IgD-negative memory B cell (primary cell): ENCODE measurements around the gene ADAM19. TPM values are rescaled to one million over a fixed set of nuclear protein-coding genes. Genes with fewer than 3 reads are reported as not detected.

Experiments used
- H3K27ac Mint-ChIP-seq, 3 donors: one replicate each; pipeline ENCODE4 v1.8.0; 2020 to 2022; ENCODE audit warnings: mild to moderate bottlenecking in 3 of 3, mixed read lengths in 3 of 3, moderate library complexity in 1 of 3
- H3K27me3 Mint-ChIP-seq: one replicate; pipeline ENCODE4 v1.8.0; 2021; ENCODE audit warnings: mixed read lengths
- H3K36me3 Mint-ChIP-seq: one replicate; pipeline ENCODE4 v1.8.0; 2020; ENCODE audit warnings: mild to moderate bottlenecking, mixed read lengths
- H3K4me1 Mint-ChIP-seq, 3 donors: one replicate each; pipeline ENCODE4 v1.8.0; 2020 to 2022; ENCODE audit warnings: mixed read lengths in 3 of 3, mild to moderate bottlenecking in 1 of 3
- H3K4me3 Mint-ChIP-seq, 4 donors: one replicate each; pipeline ENCODE4 v1.8.0; 2020 to 2022; ENCODE audit warnings: mild to moderate bottlenecking in 4 of 4, mixed read lengths in 4 of 4, moderate library complexity in 3 of 4
- H3K9me3 Mint-ChIP-seq, 3 donors: one replicate each; pipeline ENCODE4 v1.8.0; 2020 to 2021; ENCODE audit warnings: mixed read lengths in 3 of 3, mild to moderate bottlenecking in 1 of 3
- polyA plus RNA-seq: library from polyadenylated mRNA; unstranded; fragments of 300-500 nt; fragmentation: Illumina TruSeq; gene quantifications from one replicate; pipeline ENCODE4 v1.2.3, GENCODE V29; 2021

Gene ADAM19
- polyA plus RNA-seq, 1 donor from 2014 or later = 45.1 TPM

DNA sequence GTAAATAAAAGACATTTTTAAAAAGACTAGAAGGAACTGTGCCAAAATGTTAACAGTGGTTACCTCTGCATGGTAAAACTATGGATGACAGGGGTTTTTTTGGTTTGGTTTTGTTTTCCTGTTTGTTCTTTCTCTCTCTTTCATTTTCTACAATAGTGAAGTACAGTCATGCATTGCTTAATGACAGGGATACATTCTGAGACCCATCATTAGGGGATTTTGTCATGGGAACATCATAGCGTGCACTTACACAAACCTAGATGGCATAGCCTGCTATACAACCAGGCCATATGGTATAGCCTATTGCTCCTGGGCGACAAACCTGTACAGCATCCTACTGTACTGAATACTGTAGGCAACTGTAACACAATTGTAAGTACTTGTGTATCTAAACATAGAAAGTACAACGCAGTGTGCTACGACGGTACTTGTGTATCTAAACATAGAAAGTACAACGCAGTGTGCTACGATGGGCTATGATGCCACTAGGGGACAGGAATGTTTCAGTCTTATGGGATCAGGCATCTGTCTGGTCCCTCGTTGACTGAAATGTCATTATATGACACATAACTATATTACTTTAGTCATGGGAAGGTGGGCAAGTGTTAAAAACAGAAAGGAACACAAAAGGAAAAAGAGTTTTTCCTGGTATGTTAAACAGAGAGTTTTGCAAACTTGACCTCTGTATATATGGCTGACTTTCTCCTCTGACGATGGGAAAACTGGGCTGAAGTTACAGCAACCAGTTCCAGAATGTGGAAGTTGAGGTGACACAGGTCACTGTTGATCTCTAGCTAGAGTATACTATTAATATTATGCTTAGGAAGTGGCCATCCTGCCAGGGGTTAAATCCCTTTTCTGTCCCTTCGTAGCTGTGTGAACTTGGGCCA lies 7.4 kb upstream of the ADAM19 start:
- Mint-ChIP-seq H3K27ac (peak overlapping the region; percentile 20 to 83 (median 55)), H3K36me3 (peaks cover 3% of the 10 kb centered on the region), H3K9me3 (no peaks in the 10 kb centered on the region), H3K4me3 (peak overlapping the region in 3 of 4 donors; percentile 41 to 61 (median 54)), H3K27me3 (peaks cover 2% of the 10 kb centered on the region), H3K4me1 (peaks cover 38 to 58% (median 44%) of the 10 kb centered on the region in 3 donors)

DNA sequence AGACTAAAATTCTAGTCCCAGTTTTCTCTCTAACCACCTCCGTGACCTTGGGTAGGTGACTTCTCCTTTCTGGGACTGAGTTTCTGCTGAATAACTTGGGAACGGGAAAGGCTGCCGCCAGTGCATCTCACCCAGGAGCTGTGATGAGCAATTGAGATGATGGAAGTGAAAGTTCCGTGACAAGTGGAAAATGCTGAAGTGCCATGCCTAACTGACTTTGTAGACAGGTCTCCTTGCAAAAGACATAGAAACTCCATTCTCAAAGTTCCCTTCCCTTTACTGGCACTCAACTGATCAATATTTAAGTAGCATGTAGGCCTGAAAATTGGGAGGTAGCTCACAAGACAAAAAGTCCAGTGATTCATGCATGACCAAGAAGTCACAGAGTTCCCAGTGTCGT lies 6.3 kb upstream of the ADAM19 start:
- H3K36me3 Mint-ChIP-seq = peaks cover 3% of the 10 kb centered on the region
- peaks cover 43 to 58% (median 45%) of the 10 kb centered on the region in 3 donors for H3K4me1 Mint-ChIP-seq
- peaks cover 2% of the 10 kb centered on the region for H3K27me3 Mint-ChIP-seq
- no peaks in the 10 kb centered on the region for H3K9me3 Mint-ChIP-seq
- H3K27ac Mint-ChIP-seq = peak overlapping the region in 1 of 3 donors; percentile 15
- peak overlapping the region in 1 of 4 donors; percentile 47 for H3K4me3 Mint-ChIP-seq

DNA sequence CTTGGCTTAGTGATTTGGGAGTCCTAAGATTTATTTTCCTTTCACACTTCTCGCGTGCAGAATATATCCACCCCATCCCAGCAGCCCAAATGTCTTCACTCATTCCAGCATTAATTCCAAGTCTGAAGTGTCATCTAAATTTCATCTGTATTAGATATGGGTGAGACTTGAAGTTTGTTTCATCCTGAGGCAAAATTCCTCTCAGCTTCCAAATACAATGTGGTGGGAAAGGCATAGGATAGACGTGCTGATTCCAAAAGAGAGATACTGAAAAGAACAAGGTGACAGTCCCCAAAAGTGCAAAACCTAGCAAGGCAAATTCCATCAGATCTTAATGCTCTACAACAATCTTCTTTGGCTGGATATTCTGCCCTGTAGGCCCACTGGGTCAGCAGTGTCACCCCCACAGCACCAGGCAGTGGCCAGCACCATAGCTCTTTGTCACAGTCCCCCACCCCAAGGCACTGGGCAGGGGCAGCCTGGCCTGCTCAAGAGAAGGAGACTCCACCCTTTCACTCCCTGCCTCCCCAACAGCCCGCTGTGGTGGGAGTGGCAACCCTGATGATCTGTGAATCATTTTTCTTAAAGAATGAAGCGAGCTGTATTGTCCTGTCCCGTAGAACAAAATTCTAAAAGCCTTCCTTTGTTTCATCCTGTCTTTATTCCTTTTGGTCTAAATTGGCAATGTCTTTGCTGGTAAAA lies 2.7 kb upstream of the ADAM19 start:
- peaks cover 6% of the 10 kb centered on the region for H3K36me3 Mint-ChIP-seq
- H3K4me1 Mint-ChIP-seq = peaks cover 39 to 47% (median 46%) of the 10 kb centered on the region in 3 donors
- H3K4me3 Mint-ChIP-seq = peak overlapping the region in 2 of 4 donors; percentile 40 to 73
- peaks cover 0 to 2% (median 0%) of the 10 kb centered on the region in 3 donors for H3K9me3 Mint-ChIP-seq
- H3K27me3 Mint-ChIP-seq = peaks cover 3% of the 10 kb centered on the region
- H3K27ac Mint-ChIP-seq = peak overlapping the region; percentile 14 to 88 (median 56)

DNA sequence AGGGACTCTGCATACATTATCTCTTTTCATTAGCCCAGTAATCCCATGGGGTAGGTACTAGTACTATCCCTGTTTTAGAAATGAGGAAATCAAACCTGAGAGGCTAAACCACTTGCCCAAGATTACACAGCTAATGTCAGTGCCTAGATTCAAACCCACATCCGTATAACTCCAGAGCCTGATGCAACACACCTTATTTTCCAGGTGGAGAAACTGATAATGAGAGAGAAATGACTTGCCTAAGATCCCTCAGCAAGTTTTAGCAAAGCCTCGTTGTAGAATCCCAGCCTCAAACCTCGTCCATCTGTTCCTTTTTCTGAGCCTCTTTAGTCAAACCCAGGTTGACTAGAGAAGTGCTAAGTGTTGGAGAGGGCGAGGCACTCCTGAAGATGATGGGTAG lies 1.1 kb upstream of the ADAM19 start:
- Mint-ChIP-seq H3K4me3 (peak overlapping the region in 3 of 4 donors; percentile 90 to 95 (median 92)), H3K4me1 (peaks cover 28 to 41% (median 35%) of the 10 kb centered on the region in 3 donors), H3K36me3 (peaks cover 6% of the 10 kb centered on the region), H3K27me3 (peaks cover 3% of the 10 kb centered on the region), H3K27ac (peak overlapping the region; percentile 54 to 84 (median 77)), H3K9me3 (peaks cover 0 to 2% (median 0%) of the 10 kb centered on the region in 3 donors)

DNA sequence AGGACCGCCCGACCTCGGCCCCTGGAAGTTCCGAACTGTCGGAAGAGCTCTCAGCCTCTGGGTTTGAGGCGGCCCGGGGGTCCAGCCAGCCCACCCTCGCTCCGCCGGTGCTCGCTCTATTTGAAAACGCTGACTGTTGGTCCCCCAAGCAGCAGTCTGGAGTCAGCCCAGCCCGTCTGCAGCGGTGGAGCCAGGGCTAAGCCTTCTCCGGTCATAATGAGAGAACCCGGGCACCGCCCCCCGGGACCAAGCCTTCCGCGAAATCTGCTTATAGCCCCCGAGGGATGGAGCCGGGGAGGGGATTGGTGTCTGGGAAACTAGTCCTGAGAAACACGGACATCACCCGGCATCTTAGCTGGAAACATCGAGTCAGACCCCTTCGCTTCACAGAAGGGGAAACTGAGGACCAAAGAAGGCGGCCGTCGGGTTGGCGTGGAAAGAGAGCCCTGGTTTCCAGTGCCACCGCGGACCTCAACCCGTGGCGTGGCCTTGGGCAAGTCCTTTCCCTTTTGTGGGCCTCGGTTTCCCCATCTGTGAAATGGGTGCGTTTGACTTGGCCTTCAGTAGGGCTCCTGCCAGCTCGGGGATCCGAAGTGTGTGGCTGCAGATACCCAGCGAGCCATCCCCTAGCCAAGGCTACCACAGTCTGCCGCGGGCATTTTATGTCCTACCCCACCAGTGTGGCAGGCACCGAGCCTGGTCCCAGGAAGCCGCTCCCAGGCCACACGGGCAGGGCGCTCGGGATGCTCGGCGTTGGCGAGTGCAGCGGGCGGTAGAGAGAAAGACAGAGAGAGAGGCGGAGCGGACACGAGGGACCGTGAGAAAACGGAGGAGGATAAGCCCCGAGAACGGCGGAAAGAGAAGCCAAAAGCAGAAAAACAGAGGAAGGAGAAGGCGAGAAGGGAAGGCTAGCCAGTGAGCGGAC lies 857 bp downstream of the ADAM19 start:
- peaks cover 5% of the 10 kb centered on the region for H3K36me3 Mint-ChIP-seq
- peak overlapping the region; percentile 84 to 100 (median 98) for H3K4me3 Mint-ChIP-seq
- H3K27ac Mint-ChIP-seq = peak overlapping the region; percentile 76 to 94 (median 93)
- H3K4me1 Mint-ChIP-seq = peaks cover 32 to 50% (median 36%) of the 10 kb centered on the region in 3 donors
- peaks cover 0 to 2% (median 0%) of the 10 kb centered on the region in 3 donors for H3K9me3 Mint-ChIP-seq
- peaks cover 1% of the 10 kb centered on the region for H3K27me3 Mint-ChIP-seq

DNA sequence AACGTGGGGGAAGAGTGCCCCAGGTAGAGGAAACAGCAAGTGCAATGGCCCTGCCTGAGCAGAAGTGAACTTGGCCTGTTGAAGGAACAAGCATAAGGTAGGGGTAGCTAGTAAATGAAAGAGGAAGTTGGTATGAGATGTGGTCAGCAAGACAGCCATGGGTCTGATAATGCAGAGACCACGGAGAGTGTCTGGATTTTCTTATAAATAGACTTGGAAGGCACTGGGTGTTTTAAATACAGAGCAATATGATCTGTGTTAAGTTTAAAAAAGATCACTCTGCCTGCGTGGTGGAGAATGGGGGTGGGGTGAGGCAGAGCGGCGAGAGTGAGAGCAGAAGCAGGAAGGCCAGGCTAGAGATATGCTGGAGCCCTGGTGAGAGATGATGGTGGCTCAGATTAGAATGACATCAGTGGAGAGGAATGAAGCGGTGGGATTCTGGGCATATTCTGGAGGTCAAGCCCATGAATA lies 4.2 kb downstream of the ADAM19 start:
- peaks cover 1% of the 10 kb centered on the region for H3K27me3 Mint-ChIP-seq
- H3K27ac Mint-ChIP-seq = peak overlapping the region; percentile 69 to 94 (median 93)
- peaks cover 26 to 54% (median 34%) of the 10 kb centered on the region in 3 donors for H3K4me1 Mint-ChIP-seq
- H3K36me3 Mint-ChIP-seq = peaks cover 8% of the 10 kb centered on the region
- H3K4me3 Mint-ChIP-seq = peak overlapping the region; percentile 84 to 100 (median 98)
- H3K9me3 Mint-ChIP-seq = peaks cover 0 to 2% (median 0%) of the 10 kb centered on the region in 3 donors

DNA sequence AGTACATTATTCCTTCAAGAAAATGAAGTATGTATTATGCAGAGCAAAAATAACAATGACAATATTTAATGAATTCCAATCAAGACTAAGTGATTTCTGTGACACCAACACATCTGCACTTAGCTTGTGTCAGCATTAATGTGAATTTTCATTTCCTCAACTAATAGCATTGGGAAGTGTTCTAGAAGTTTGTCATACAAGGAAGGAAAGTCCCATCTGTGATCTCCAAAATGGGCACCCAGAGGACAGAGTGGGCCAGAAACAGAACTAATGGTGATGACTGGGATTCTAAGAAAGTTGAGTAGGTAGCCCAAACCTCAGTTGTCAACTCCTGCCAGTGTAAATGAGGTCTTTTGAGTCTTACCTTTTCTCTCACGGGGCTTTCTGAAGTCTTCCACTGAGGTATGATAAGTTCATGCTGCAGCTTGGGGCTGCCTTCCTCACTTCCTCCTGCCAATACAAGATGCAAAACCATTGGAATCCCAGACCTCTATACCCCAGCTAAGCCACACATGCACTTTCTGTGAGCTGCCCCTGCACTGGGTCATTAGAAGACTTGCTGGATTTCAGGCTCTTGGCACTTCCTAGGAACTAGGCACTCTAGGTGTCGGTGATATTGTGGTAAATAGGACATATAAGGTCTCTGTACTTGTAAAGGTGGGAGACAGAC lies 4.9 kb downstream of the ADAM19 start:
- peaks cover 25 to 51% (median 31%) of the 10 kb centered on the region in 3 donors for H3K4me1 Mint-ChIP-seq
- H3K36me3 Mint-ChIP-seq = peaks cover 8% of the 10 kb centered on the region
- peak overlapping the region; percentile 69 to 94 (median 93) for H3K27ac Mint-ChIP-seq
- peaks cover 1% of the 10 kb centered on the region for H3K27me3 Mint-ChIP-seq
- peaks cover 0 to 2% (median 0%) of the 10 kb centered on the region in 3 donors for H3K9me3 Mint-ChIP-seq
- H3K4me3 Mint-ChIP-seq = peak overlapping the region; percentile 84 to 100 (median 98)

DNA sequence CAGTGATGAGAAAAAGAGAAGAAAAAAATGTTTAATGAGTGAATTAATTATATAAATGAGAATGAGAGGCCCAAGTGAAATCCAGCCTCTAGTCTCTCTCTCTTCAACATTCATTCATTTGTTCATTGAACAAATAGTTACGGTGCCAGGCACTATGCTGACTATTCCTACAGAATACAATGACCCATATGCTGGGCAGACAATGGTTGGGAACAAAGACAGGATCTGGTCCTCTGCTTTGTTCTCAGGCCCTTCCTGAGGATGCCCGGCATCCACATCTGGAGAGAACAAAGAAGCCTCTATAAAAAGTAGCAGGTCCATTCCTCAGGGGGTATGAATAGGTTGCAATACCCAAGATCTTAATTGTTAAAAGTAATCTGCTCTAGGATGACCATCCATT lies 6.9 kb downstream of the ADAM19 start:
- H3K4me1 Mint-ChIP-seq = peaks cover 35 to 63% (median 40%) of the 10 kb centered on the region in 3 donors
- peak overlapping the region in 1 of 4 donors; percentile 72 for H3K4me3 Mint-ChIP-seq
- H3K27ac Mint-ChIP-seq = peak overlapping the region in 2 of 3 donors; percentile 2 to 63
- H3K27me3 Mint-ChIP-seq = no peaks in the 10 kb centered on the region
- H3K9me3 Mint-ChIP-seq = no peaks in the 10 kb centered on the region
- peaks cover 7% of the 10 kb centered on the region for H3K36me3 Mint-ChIP-seq

DNA sequence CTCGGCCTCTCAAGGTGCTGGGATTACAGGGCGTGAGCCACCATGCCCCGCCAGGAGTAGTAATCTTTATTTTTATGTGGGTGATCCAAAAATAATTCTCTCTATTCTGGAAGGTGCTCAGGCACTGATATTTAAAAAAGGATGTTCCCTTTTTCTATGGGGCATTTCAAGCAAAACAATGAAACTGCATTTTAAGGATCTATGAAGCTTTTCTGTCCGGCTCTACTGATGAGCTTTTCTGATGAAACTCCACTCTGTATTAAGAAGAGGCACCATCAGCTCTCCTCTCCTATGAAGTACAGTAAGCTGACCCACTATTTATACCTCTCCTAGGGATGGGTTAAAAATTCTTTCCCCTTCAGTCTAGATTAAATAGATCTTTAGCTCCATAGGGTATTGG lies 7.4 kb downstream of the ADAM19 start:
- Mint-ChIP-seq H3K9me3 (no peaks in the 10 kb centered on the region), H3K36me3 (peaks cover 6% of the 10 kb centered on the region), H3K4me1 (peaks cover 34 to 67% (median 40%) of the 10 kb centered on the region in 3 donors), H3K4me3 (peak overlapping the region in 2 of 4 donors; percentile 54 to 85), H3K27ac (peak overlapping the region in 1 of 3 donors; percentile 2), H3K27me3 (no peaks in the 10 kb centered on the region)

DNA sequence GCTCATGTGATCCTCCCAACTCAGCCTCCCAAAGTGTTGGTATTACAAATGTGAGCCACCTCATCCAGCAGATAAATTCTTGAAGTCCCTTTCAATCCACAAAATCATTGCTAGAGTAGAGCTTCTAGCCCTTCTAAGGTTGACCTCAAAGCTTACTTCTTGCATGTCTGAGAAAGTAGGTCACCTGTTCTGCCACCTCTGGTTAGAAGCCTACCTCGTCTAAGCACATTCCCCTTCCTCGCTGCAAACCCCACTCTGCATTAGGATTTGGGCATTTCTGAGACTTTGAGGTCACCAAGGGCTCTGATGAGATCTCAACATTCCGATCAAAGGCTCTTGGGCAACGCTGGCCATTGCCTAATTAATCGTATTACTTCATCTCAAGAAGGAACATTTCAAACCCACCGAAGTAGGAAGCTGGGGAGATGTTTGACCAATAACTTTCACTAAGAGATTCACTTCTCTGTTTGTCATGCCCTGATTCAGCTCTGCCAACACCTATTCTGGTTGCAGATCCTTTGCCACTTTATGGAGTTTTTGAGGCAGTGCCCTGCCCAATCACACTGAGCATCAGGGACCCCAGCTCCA lies 8.6 kb downstream of the ADAM19 start:
- Mint-ChIP-seq H3K27me3 (no peaks in the 10 kb centered on the region), H3K27ac (peak overlapping the region; percentile 11 to 67 (median 39)), H3K4me3 (peak overlapping the region in 3 of 4 donors; percentile 33 to 90 (median 85)), H3K4me1 (peaks cover 43 to 68% (median 46%) of the 10 kb centered on the region in 3 donors), H3K36me3 (peaks cover 10% of the 10 kb centered on the region), H3K9me3 (no peaks in the 10 kb centered on the region)

DNA sequence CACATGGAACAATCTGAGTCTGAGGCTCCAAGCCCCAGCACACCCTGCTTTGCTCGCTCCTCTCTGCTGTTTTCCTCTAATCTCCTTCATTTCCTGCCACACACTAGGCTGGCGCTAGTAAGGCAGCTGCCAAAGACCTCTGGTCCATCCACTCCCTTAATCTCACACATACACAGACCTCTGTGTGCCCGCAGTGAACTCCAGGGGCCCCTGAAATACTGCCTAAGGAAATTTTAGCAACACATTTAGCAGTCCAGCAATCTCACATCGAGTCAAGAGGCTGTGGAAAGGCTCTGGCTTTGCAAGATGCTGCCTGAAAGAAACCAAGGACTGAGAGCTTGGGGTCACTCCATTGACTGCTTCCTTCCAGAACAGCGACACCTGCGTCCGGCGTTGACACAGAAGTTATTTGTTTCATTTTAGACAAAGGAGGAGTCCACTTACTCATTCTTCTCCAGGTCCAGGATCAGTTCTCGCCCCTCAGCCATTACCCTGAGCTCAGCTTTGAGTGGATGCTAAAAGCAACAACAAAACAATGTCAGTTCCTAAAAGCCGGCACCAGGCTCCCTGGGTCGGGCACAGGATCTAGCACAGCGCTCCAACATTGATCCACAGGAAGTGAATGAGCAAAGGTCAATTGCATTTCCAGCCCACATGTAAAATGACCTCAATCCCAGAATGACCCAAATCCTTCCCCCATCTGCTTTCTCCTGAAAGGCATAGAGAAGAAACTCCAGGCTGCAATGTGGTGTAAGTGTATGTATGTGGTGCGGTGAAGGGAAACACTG lies 11.5 kb downstream of the ADAM19 start:
- Mint-ChIP-seq H3K4me1 (peaks cover 53 to 67% (median 55%) of the 10 kb centered on the region in 3 donors), H3K27ac (peak overlapping the region in 2 of 3 donors; percentile 4 to 81), H3K36me3 (peaks cover 15% of the 10 kb centered on the region), H3K27me3 (no peaks in the 10 kb centered on the region), H3K4me3 (peak overlapping the region in 2 of 4 donors; percentile 23 to 49), H3K9me3 (no peaks in the 10 kb centered on the region)

DNA sequence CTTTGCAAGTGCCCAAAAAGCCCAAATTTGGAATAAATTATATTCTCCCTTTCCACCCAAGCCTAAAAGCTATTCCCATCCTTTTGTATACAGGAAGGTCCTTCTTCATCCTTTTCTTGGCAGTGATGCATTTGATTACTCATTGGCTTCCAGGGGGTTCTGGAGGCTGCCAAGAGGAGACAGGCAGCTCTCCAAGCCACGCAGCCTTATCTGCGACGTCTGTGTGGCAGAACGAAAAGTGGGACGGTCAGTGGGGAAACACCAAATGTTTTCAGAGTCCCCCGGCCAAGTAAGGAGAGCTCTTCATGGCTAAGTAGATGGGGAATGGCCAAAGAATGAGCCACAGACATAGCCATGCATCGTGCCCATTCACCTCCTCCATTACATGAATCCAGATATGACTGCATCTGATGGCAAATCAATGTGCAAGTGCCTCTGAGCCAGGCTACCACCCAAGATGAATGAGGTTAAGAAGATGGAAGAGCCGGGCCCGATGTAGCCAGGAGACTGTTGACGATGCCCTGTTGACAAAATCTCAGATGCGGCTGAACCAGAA lies 12.1 kb downstream of the ADAM19 start:
- peaks cover 13% of the 10 kb centered on the region for H3K36me3 Mint-ChIP-seq
- no peak overlapping the region for H3K4me3 Mint-ChIP-seq
- no peaks in the 10 kb centered on the region for H3K9me3 Mint-ChIP-seq
- peak overlapping the region; percentile 4 to 81 (median 53) for H3K27ac Mint-ChIP-seq
- no peaks in the 10 kb centered on the region for H3K27me3 Mint-ChIP-seq
- H3K4me1 Mint-ChIP-seq = peaks cover 56 to 68% (median 61%) of the 10 kb centered on the region in 3 donors
